ENCODE measurements around the gene MSX2. TPM values are rescaled to one million over a fixed set of nuclear protein-coding genes. Genes with fewer than 3 reads are reported as not detected.

The MSX2 gene
- total and polyA plus RNA-seq, 2 experiments from 2014 or later = 0.17 to 0.47 TPM

GRCh38 chr5:174733091-174733690, 8.8 kb downstream of the MSX2 start:
- Mint-ChIP-seq H3K27ac (no peak overlapping the region), H3K9me3 (no peaks in the 10 kb centered on the region; the same call in 2 of the 3 replicates), H3K4me3 (peak overlapping the region; percentile 59), H3K4me1 (peaks cover 67% of the 10 kb centered on the region), H3K36me3 (ENCODE audit: low read depth) (no peaks in the 10 kb centered on the region; the same call in 2 of the 3 replicates), H3K27me3 (ENCODE audit: insufficient read depth, low read depth, poor library complexity) (peaks cover 95% of the 10 kb centered on the region)
- H2AFZ ChIP-seq = no peak overlapping the region
- peak overlapping the region; percentile 54 for H3K4me3 ChIP-seq
- TF ChIP-seq CREB1 (CRISPR knock-in tag; IDR thresholded peaks at IDR 0.05; ENCODE audit: low read depth) (no peak), JUNB (IDR thresholded peaks at IDR 0.05; ENCODE audit: unreplicated experiment) (no peak), REST (IDR thresholded peaks at IDR 0.05; ENCODE audit: unreplicated experiment) (no peak), CTCF (conservative IDR thresholded peaks at IDR 0.05; ENCODE audit: low read depth in 2 of 2) (no peak), EZH2 (IDR thresholded peaks at IDR 0.05; ENCODE audit: low read depth, unreplicated experiment) (peak; percentile 67), NANOG (IDR thresholded peaks at IDR 0.05; ENCODE audit: borderline replicate concordance) (no peak)
- H3K4me2 ChIP-seq = peak overlapping the region; percentile 93
- peaks cover 41% of the 10 kb centered on the region for H4K20me1 ChIP-seq (replicated peaks; ENCODE audit: insufficient read depth)
- no peaks in the 10 kb centered on the region for H3K36me3 ChIP-seq (ENCODE audit: insufficient read depth)
- ATAC-seq (peak; percentile 30), DNase-seq (ENCODE audit: low spot score) (peak; percentile 68)
- H3K4me1 ChIP-seq (ENCODE audit: insufficient read depth) = peaks cover 73% of the 10 kb centered on the region
- no peaks in the 10 kb centered on the region for H3K79me2 ChIP-seq (replicated peaks; ENCODE audit: insufficient read depth)
- no peaks in the 10 kb centered on the region for H3K9me2 ChIP-seq (ENCODE audit: insufficient read depth)
- H3K27me3 ChIP-seq (ENCODE audit: insufficient read depth) = peaks cover 100% of the 10 kb centered on the region
- no peak overlapping the region for H3K27ac ChIP-seq (ENCODE audit: low read depth)
- peaks cover 8% of the 10 kb centered on the region for H3F3A ChIP-seq (replicated peaks; ENCODE audit: low read depth)

GRCh38 chr5:174733836-174734235, 9.5 kb downstream of the MSX2 start:
- H3K4me1 ChIP-seq (ENCODE audit: insufficient read depth) = peaks cover 66% of the 10 kb centered on the region
- H3K27ac ChIP-seq (ENCODE audit: low read depth) = no peak overlapping the region
- H3K4me2 ChIP-seq = peak overlapping the region; percentile 93
- Mint-ChIP-seq H3K27ac (no peak overlapping the region), H3K27me3 (ENCODE audit: insufficient read depth, low read depth, poor library complexity) (peaks cover 88% of the 10 kb centered on the region), H3K36me3 (ENCODE audit: low read depth) (no peaks in the 10 kb centered on the region; the same call in 2 of the 3 replicates), H3K9me3 (no peaks in the 10 kb centered on the region; the same call in 2 of the 3 replicates), H3K4me3 (peak overlapping the region; percentile 77), H3K4me1 (peaks cover 62% of the 10 kb centered on the region)
- H3K27me3 ChIP-seq (ENCODE audit: insufficient read depth) = peaks cover 100% of the 10 kb centered on the region
- TF ChIP-seq, protein P1, sequence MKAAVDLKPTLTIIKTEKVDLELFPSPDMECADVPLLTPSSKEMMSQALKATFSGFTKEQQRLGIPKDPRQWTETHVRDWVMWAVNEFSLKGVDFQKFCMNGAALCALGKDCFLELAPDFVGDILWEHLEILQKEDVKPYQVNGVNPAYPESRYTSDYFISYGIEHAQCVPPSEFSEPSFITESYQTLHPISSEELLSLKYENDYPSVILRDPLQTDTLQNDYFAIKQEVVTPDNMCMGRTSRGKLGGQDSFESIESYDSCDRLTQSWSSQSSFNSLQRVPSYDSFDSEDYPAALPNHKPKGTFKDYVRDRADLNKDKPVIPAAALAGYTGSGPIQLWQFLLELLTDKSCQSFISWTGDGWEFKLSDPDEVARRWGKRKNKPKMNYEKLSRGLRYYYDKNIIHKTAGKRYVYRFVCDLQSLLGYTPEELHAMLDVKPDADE (IDR thresholded peaks at IDR 0.05) = no peak
- peak; percentile 13 for TF ChIP-seq EZH2 (IDR thresholded peaks at IDR 0.05; ENCODE audit: low read depth, unreplicated experiment)
- H3K79me2 ChIP-seq (replicated peaks; ENCODE audit: insufficient read depth) = no peaks in the 10 kb centered on the region
- peak overlapping the region; percentile 54 for H3K4me3 ChIP-seq
- DNase-seq (ENCODE audit: low spot score) = no peak
- H4K20me1 ChIP-seq (replicated peaks; ENCODE audit: insufficient read depth) = peaks cover 35% of the 10 kb centered on the region
- ATAC-seq = no peak
- H3K36me3 ChIP-seq (ENCODE audit: insufficient read depth) = no peaks in the 10 kb centered on the region
- H3K9me2 ChIP-seq (ENCODE audit: insufficient read depth) = no peaks in the 10 kb centered on the region
- H3F3A ChIP-seq (replicated peaks; ENCODE audit: low read depth) = peaks cover 6% of the 10 kb centered on the region
- H2AFZ ChIP-seq = no peak overlapping the region
